ENCODE results near the gene RNF152. TPM values are rescaled to one million over a fixed set of nuclear protein-coding genes. Genes with fewer than 3 reads are reported as not detected.
"Not testable (repeated sequence)": the region's sequence is repeated elsewhere in the genome, so short reads cannot be mapped to it uniquely, and the experiment has no call there.

Gene RNF152
- total and polyA plus RNA-seq, 2 of the 13 experiments (the other 11 are each of a cell fraction or from before 2014, with no cell fraction given): 0.04 TPM; not detected in 1

GRCh38 chr18:61791031-61791430 lies 101.8 kb downstream of the RNF152 start:
- Histone ChIP-seq H2AFZ (ENCODE audit: low read length) (no peak overlapping the region), H3K27me3 (ENCODE audit: control insufficient read depth in 1 of 2, insufficient read depth in 2 of 2, low read length in 2 of 2) (no peaks in the 10 kb centered on the region; a peak in 1 of 5 replicates), H3K9me3 (ENCODE audit: low read length) (no peaks in the 10 kb centered on the region), H3K27ac (ENCODE audit: extremely low read length, insufficient read depth, low read length) (no peak overlapping the region), H3K4me2 (ENCODE audit: low read depth, low read length) (no peak overlapping the region), H3K9ac (ENCODE audit: insufficient read depth, low read depth, low read length) (no peak overlapping the region), H3K4me1 (ENCODE audit: insufficient read depth, low read length) (no peaks in the 10 kb centered on the region), H3K4me3 (replicated peaks in 1 of 3; ENCODE audit: insufficient read depth in 1 of 3, low read depth in 2 of 3, low read length in 3 of 3) (no peak overlapping the region), H3K36me3 (replicated peaks in 1 of 2; ENCODE audit: control insufficient read depth in 1 of 2, insufficient read depth in 2 of 2, low read length in 2 of 2) (no peaks in the 10 kb centered on the region), H3K79me2 (ENCODE audit: insufficient read depth, low read length) (no peaks in the 10 kb centered on the region), H4K20me1 (ENCODE audit: insufficient read depth, low read length) (no peaks in the 10 kb centered on the region)
- DNase-seq (ENCODE audit: low spot score) (no peak), FAIRE-seq (no peak), ATAC-seq (no peak)
- POLR2A ChIA-PET: no interaction called here
- CTCF ChIA-PET (ENCODE audit: low intra/inter-chr PET ratio, low total read pairs): no interaction called here
- intact Hi-C loops (cut with micrococcal nuclease; ENCODE audit: unreplicated experiment) (no loop called here), in situ Hi-C loops (cut with HindIII; ENCODE audit: extremely low pct_ligation_motif_present, low pct_unique_long_range_greater_than_20kb) (no loop called here)
- BruUV-seq (replicated peaks): no TSS peak
- 23% methylated on average over 3 of the region's 3 CpGs for WGBS (ENCODE audit: low lambda C conversion rate)
- TF ChIP-seq ZNF317 (CRISPR knock-in tag; IDR thresholded peaks at IDR 0.05) (no peak), ZFP36L1 (CRISPR knock-in tag; IDR thresholded peaks at IDR 0.05) (no peak), MTF2 (CRISPR knock-in tag; IDR thresholded peaks at IDR 0.05; ENCODE audit: borderline replicate concordance) (no peak), SOX13 (IDR thresholded peaks at IDR 0.05) (no peak), SOX13 (CRISPR knock-in tag; conservative IDR thresholded peaks at IDR 0.05 in 1 of 2, IDR thresholded peaks at IDR 0.05 in 1 of 2) (no peak), IKZF4 (CRISPR knock-in tag; IDR thresholded peaks at IDR 0.05; ENCODE audit: borderline replicate concordance, low read depth, not compliant biosample characterization) (no peak), ZNF562 (CRISPR knock-in tag; IDR thresholded peaks at IDR 0.05; ENCODE audit: borderline replicate concordance) (no peak), KAT2B (IDR thresholded peaks at IDR 0.05; ENCODE audit: borderline replicate concordance, low read depth, low read length) (no peak), HIC2 (CRISPR knock-in tag; IDR thresholded peaks at IDR 0.05; ENCODE audit: low read depth) (no peak)

- H3K9ac ChIP-seq (ENCODE audit: insufficient read depth, low read depth, low read length); H3K79me2 ChIP-seq (ENCODE audit: insufficient read depth, low read length); DNase-seq (ENCODE audit: low spot score); ATAC-seq; H3K27ac ChIP-seq (ENCODE audit: extremely low read length, insufficient read depth, low read length); H3K4me1 ChIP-seq (ENCODE audit: insufficient read depth, low read length); intact Hi-C loops (cut with micrococcal nuclease; ENCODE audit: unreplicated experiment); H2AFZ ChIP-seq (ENCODE audit: low read length); in situ Hi-C loops (cut with HindIII; ENCODE audit: extremely low pct_ligation_motif_present, low pct_unique_long_range_greater_than_20kb); H3K9me3 ChIP-seq (ENCODE audit: low read length); H3K4me3 ChIP-seq (replicated peaks in 1 of 3; ENCODE audit: insufficient read depth in 1 of 3, low read depth in 2 of 3, low read length in 3 of 3); H3K27me3 ChIP-seq (ENCODE audit: control insufficient read depth in 1 of 2, insufficient read depth in 2 of 2, low read length in 2 of 2); FAIRE-seq; H3K36me3 ChIP-seq (replicated peaks in 1 of 2; ENCODE audit: control insufficient read depth in 1 of 2, insufficient read depth in 2 of 2, low read length in 2 of 2); POLR2A ChIA-PET; BruUV-seq (replicated peaks); H4K20me1 ChIP-seq (ENCODE audit: insufficient read depth, low read length); CTCF ChIA-PET (ENCODE audit: low intra/inter-chr PET ratio, low total read pairs); H3K4me2 ChIP-seq (ENCODE audit: low read depth, low read length): not testable (repeated sequence)
- WGBS (ENCODE audit: low lambda C conversion rate): 0% methylated on average over 1 of the region's 1 CpG
Measured at GRCh38 chr18:61787011-61787670, 105.7 kb downstream of the RNF152 start.
